Astrocyte of the cerebellum (primary cell): ENCODE data around the gene KREMEN1.

Experiments used
- DNase-seq: peaks from one replicate; pipeline ENCODE4 v3.0.0-alpha.2; 2011; ENCODE audit warnings: low read depth
- H3K4me3 ChIP-seq: 2 replicates; pipeline ENCODE4 v1.5.1; 2011; ENCODE audit warnings: mild to moderate bottlenecking, low read depth, low read length, moderate library complexity
- CTCF ChIP-seq: IDR thresholded peaks from 2 replicates; pipeline ENCODE4 v1.5.1; 2012; ENCODE audit warnings: low read length, low read depth, moderate library complexity, mild to moderate bottlenecking; ENCODE audit errors: missing control alignments
- in situ Hi-C: cut with HindIII; loops from 2 replicates; pipeline ENCODE4 v1.10.0; 2017; ENCODE audit warnings: low sequenced_read_pairs

KREMEN1 gene

DNA sequence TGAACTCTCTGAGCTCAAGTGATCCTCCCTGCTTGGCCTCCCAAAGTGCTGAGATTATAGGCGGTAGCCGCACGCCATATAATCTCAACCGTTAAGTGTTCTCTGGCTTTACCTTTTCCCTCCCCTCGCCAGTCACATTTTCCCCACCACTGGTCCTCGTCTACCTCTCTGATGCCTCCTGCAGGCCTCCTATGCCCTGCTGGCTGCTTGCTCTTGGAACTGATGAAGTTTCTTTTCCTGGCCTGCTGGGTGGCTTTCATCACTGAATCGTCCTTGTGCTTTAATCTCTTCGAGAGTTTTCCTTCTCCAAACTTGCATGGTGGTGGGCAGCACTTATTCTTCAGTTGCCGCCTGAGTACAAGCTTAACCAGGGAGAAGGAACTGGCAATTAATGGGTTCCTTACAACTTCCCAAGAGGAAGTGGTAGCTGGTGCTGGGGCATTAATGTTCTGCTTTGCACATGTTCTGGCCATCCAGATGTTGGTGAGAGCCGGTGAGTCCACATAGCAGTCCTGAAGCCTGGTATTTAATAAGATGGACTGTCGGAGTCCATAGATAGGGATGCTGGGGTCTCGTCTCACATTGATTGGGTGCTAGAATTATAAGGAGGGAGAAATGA, 12.5 kb upstream of the KREMEN1 start:
- H3K4me3 ChIP-seq, result no peak overlapping the region
- in situ Hi-C loops, result no loop called here
- TF ChIP-seq CTCF, result no peak
- no peak for DNase-seq

DNA sequence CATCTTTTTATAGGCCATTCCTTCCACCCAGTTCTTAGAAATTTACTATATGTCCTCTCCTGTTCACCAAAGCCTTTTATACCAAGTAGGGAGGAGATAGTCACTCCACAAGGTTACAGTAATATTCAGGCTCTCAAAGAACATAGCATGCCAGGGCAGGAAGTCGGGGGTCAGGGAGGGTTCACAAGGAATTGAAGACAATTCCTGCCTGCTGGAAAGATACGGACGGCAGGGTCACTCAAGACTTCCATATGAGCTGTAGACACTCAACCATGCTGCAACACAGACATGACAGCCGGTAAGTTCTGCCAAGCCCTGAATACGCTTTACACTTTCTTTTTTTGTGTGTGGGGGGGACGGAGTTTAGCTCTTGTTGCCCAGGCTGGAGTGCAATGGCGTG, 11.9 kb upstream of the KREMEN1 start:
- DNase-seq, result no peak
- no peak for TF ChIP-seq CTCF
- in situ Hi-C loops, result no loop called here
- H3K4me3 ChIP-seq, result no peak overlapping the region

DNA sequence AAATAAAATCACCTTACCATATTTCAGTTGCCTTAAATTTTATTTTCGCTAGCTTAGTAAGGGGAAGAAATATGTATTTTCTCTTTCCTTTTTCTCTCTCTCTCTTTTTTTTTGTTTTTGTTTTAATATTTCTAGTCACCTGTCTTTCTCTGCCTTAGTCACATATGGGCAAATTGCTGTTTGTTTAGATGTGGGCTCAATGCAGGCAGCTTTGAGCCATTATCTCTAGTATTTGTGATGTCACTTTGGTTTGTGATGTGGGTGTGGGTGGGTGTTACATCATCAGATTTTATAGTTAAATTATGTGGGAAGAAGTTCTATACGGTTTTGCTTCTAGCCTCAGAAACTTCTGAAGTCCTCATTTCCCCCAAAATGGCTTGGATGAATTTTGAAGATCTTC, 11.1 kb upstream of the KREMEN1 start, which contains the start of gene C22orf31:
Gene C22orf31 (minus strand): TSS at position 59 of the 400 bp plus-strand sequence. CDS start 39 bp downstream, at position 20.
- in situ Hi-C loops, result no loop called here
- no peak within 1 kb of the TSS for H3K4me3 ChIP-seq
- DNase-seq, result no peak
- no peak for TF ChIP-seq CTCF

DNA sequence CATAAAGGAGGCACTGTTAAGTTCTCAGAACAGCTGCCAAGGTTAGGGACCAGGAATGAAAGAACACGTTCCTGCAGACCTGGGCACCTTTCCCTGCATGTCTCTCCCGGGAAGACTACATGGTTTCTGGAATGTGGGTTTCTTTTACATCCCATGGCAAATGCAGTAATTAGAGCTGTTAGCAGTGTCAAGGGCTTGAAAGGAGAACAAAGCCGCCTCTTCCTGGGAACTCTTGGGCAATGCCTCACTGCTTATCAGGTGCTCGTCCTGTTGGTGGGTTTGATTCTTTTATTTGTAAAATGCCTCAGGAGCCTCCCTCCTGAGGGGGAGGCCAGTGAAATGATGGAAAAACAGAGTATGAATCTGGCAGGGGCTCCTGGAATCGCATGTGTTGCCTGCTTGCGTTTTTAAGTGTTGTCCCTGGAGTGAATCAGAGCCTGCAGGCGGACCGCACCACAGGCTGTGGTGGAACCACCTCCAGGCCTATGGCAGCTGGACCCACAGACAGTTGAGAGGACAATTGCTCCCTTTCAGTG, 10.5 kb upstream of the KREMEN1 start:
- no peak for DNase-seq
- no peak for TF ChIP-seq CTCF
- H3K4me3 ChIP-seq, result no peak overlapping the region
- in situ Hi-C loops, result no loop called here

GRCh38 chr22:29065468-29066190, 7.2 kb upstream of the KREMEN1 start:
- no peak for DNase-seq

GRCh38 chr22:29069463-29069862, 3.4 kb upstream of the KREMEN1 start:
- in situ Hi-C loops, result no loop called here
- no peak for DNase-seq
- no peak for TF ChIP-seq CTCF
- H3K4me3 ChIP-seq, result no peak overlapping the region

More at GRCh38 chr22:29065468-29066190, 7.2 kb upstream of the KREMEN1 start:
- TF ChIP-seq CTCF, result no peak
- H3K4me3 ChIP-seq, result no peak overlapping the region
- in situ Hi-C loops, result no loop called here
